ENCODE results near the gene MRTO4.
"Not testable (repeated sequence)": the region's sequence is repeated elsewhere in the genome, so short reads cannot be mapped to it uniquely, and the experiment has no call there.

DNA sequence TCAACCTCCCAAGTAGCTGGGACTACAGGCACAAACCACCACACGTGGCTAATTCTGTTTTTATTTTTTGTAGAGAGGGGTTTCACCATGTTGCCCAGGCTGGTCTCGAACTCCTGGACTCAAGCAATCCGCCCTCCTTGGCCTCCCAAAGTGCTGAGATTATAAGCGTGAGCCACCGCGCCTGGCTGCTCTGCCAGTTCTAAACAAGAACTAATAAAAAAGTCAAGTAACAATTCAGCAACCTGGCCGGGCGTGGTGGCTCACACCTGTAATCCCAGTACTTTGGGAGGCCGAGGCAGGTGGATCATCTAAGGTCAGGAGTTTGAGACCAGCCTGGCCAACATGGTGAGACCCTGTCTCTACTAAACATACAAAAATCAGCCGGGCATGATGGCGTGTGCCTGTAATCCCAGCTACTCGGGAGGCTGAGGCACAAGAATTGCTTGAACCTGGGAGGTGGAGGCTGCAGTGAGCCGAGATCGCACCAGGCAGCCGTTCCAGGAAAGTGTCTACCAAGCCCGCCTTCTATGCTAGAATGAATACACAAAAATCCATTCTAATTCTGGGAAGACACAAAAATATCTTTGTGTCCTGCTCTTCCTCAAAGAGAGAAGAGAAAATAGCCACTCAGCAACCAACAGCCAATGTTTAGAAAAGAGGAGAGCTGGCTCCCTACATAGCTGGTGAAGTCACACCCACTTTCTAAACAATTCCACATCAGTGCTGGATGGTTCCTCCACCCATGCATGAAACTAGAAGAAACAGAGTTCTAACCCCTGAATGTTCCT lies 19.7 kb upstream of the MRTO4 start:
- TF ChIP-seq, protein P1, sequence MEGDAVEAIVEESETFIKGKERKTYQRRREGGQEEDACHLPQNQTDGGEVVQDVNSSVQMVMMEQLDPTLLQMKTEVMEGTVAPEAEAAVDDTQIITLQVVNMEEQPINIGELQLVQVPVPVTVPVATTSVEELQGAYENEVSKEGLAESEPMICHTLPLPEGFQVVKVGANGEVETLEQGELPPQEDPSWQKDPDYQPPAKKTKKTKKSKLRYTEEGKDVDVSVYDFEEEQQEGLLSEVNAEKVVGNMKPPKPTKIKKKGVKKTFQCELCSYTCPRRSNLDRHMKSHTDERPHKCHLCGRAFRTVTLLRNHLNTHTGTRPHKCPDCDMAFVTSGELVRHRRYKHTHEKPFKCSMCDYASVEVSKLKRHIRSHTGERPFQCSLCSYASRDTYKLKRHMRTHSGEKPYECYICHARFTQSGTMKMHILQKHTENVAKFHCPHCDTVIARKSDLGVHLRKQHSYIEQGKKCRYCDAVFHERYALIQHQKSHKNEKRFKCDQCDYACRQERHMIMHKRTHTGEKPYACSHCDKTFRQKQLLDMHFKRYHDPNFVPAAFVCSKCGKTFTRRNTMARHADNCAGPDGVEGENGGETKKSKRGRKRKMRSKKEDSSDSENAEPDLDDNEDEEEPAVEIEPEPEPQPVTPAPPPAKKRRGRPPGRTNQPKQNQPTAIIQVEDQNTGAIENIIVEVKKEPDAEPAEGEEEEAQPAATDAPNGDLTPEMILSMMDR (IDR thresholded peaks at IDR 0.05; ENCODE audit: low read depth, low read length), result not testable (repeated sequence)
- TF ChIP-seq MAX (IDR thresholded peaks at IDR 0.05; ENCODE audit: low read depth, low read length); POLR2A (IDR thresholded peaks at IDR 0.05; ENCODE audit: extremely low read depth, insufficient read length); MYC (IDR thresholded peaks at IDR 0.05; ENCODE audit: low read depth, low read length): not testable (repeated sequence)
